D721Med (cell line): ENCODE data around the gene PTPN6.

ENCODE experiments used
- DNase-seq: peaks from one replicate; pipeline ENCODE4 v3.0.0; 2011; ENCODE audit warnings: low spot score; ENCODE audit not compliant: insufficient read length
- FAIRE-seq: peaks from 2 replicates; lab custom pipeline; 2011; peaks lifted over from hg19 to GRCh38; lab: Jason Lieb, UNC
- CTCF ChIP-seq: IDR thresholded peaks from 2 replicates; pipeline ENCODE4 v1.5.1; 2012; ENCODE audit warnings: mild to moderate bottlenecking, control low read depth; ENCODE audit not compliant: insufficient read depth; ENCODE audit errors: missing control alignments

Gene PTPN6

GRCh38 chr12:6998715-6999451 is 47.7 kb downstream of the PTPN6 start:
- TF ChIP-seq CTCF, result no peak
- DNase-seq, result no peak
- no peak for FAIRE-seq

- FAIRE-seq (no peak), DNase-seq (no peak)
- no peak for TF ChIP-seq CTCF
Observed at GRCh38 chr12:7001921-7002591, 50.9 kb downstream of the PTPN6 start.

GRCh38 chr12:7004287-7004803 is 53.2 kb downstream of the PTPN6 start:
- no peak for TF ChIP-seq CTCF
- FAIRE-seq (no peak), DNase-seq (no peak)

GRCh38 chr12:7004840-7005239 is 53.7 kb downstream of the PTPN6 start:
- FAIRE-seq, result no peak
- DNase-seq, result no peak

GRCh38 chr12:7005311-7005710 is 54.2 kb downstream of the PTPN6 start:
- no peak for FAIRE-seq
- no peak for TF ChIP-seq CTCF
- DNase-seq, result no peak

More at GRCh38 chr12:7004840-7005239, 53.7 kb downstream of the PTPN6 start:
- no peak for TF ChIP-seq CTCF

- no peak for DNase-seq
- no peak for TF ChIP-seq CTCF
- FAIRE-seq, result no peak
Observed at GRCh38 chr12:7006639-7007038, 55.5 kb downstream of the PTPN6 start.

GRCh38 chr12:7008864-7009263 is 57.7 kb downstream of the PTPN6 start:
- DNase-seq, result no peak
- no peak for FAIRE-seq
- no peak for TF ChIP-seq CTCF
